ENCODE measurements around the gene A2M. TPM values are rescaled to one million over a fixed set of nuclear protein-coding genes. Genes with fewer than 3 reads are reported as not detected.
A peak's percentile ranks its signal among the peaks of the same experiment; 100 is the strongest.

Gene A2M
- total and polyA plus RNA-seq, 2 of the 13 experiments (the other 11 are each of a cell fraction or from before 2014, with no cell fraction given): 2,807 to 6,551 TPM

DNA sequence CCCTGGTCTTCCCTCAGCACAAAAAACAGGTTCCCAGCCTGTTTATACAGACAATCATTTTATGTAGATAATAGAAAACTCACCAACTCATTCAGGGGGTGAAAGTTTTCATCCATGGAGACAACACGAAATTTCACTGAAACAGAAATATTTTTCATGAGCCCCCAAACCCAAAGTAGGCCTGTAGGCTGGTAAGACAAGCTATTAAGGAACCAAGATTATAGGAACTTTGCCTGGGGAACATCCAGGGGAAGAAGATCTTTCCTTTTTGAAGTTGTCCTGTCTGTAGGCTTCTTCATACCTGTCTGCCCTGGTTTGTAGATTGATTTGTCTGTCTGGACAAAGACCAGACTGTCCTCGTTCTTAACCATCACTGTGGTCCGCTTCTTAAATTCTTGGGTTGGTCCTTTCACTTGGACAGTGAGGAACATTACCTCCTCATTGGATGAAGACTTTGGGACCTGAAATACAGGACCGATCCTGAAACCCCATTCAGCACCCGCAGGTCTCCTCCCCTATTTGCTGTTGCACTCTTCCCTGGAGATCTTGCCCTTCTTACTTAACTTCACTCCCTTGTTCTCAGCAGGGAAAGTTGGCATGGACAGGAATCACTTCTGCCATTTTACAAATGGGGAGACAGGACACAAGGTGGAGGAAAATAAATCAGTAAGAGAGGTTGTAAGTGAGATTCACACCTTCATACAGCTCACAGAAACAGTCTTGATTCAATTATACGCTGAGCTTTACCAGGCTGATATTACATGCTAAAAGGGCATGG lies 3.5 kb downstream of the A2M start:
- DNase-seq (ENCODE audit: low spot score): no peak
- H3K4me2 ChIP-seq (ENCODE audit: low read depth, low read length): peak overlapping the region; percentile 89
- POLR2A ChIA-PET: interaction anchor here (1.4 to 6.9 kb wide), 4 partner anchors 11 to 47 kb away, joined by 3 to 129 read pairs (median 10); no protein-coding TSS in a partner anchor
- FAIRE-seq: no peak
- peaks cover 48% of the 10 kb centered on the region for H3K79me2 ChIP-seq (ENCODE audit: insufficient read depth, low read length)
- peak overlapping the region; percentile 77 to 98 (median 81); a peak in 5 of 6 replicates for H3K4me3 ChIP-seq (replicated peaks in 1 of 3; ENCODE audit: insufficient read depth in 1 of 3, low read depth in 2 of 3, low read length in 3 of 3)
- no peak for ATAC-seq
- WGBS (ENCODE audit: low lambda C conversion rate): 92% methylated on average over 6 of the region's 6 CpGs
- no peaks in the 10 kb centered on the region; a peak in 1 of 5 replicates for H3K27me3 ChIP-seq (ENCODE audit: control insufficient read depth in 1 of 2, insufficient read depth in 2 of 2, low read length in 2 of 2)
- in situ Hi-C loops (cut with HindIII; ENCODE audit: extremely low pct_ligation_motif_present, low pct_unique_long_range_greater_than_20kb) (loop anchor here (10.0 kb wide), 1 partner anchor 163 kb away; no protein-coding TSS in a partner anchor), intact Hi-C loops (cut with micrococcal nuclease; ENCODE audit: unreplicated experiment) (loop anchor here (10.0 kb wide), 2 partner anchors 143 to 173 kb away; no protein-coding TSS in a partner anchor)
- peaks cover 27 to 50% of the 10 kb centered on the region in 2 experiments for H3K36me3 ChIP-seq (replicated peaks in 1 of 2; ENCODE audit: control insufficient read depth in 1 of 2, insufficient read depth in 2 of 2, low read length in 2 of 2)
- H3K4me1 ChIP-seq (ENCODE audit: insufficient read depth, low read length): peaks cover 61% of the 10 kb centered on the region
- no peak overlapping the region for H2AFZ ChIP-seq (ENCODE audit: low read length)
- BruUV-seq (replicated peaks): no TSS peak
- CTCF ChIA-PET (ENCODE audit: low intra/inter-chr PET ratio, low total read pairs): no interaction called here
- H3K9me3 ChIP-seq (ENCODE audit: low read length): no peaks in the 10 kb centered on the region
- H4K20me1 ChIP-seq (ENCODE audit: insufficient read depth, low read length): peaks cover 35% of the 10 kb centered on the region
- H3K27ac ChIP-seq (ENCODE audit: extremely low read length, insufficient read depth, low read length): peak overlapping the region; percentile 90
- peak overlapping the region; percentile 95; the same call in 1 of the 2 replicates for H3K9ac ChIP-seq (ENCODE audit: insufficient read depth, low read depth, low read length)
- TF ChIP-seq RBM22 (optimal IDR thresholded peaks at IDR 0.05; ENCODE audit: low read length) (peak; percentile 96), PITX1 (CRISPR knock-in tag; IDR thresholded peaks at IDR 0.05) (no peak), ZFYVE20 (CRISPR knock-in tag; IDR thresholded peaks at IDR 0.05; ENCODE audit: borderline replicate concordance, low read depth) (no peak), MED1 (CRISPR knock-in tag; IDR thresholded peaks at IDR 0.05) (peak; percentile 28; the same call in 1 of the 2 replicates), TP53 (CRISPR knock-in tag; conservative IDR thresholded peaks at IDR 0.05) (no peak), ZNF383 (CRISPR knock-in tag; IDR thresholded peaks at IDR 0.05; ENCODE audit: borderline replicate concordance) (0 out of 2 replicates have a peak, but pooled peaks have one; percentile 37), ONECUT2 (CRISPR knock-in tag; IDR thresholded peaks at IDR 0.05) (no peak), ZNF879 (CRISPR knock-in tag; IDR thresholded peaks at IDR 0.05) (no peak), ZBTB8A (CRISPR knock-in tag; IDR thresholded peaks at IDR 0.05; ENCODE audit: borderline replicate concordance, low read depth) (0 out of 2 replicates have a peak, but pooled peaks have one; percentile 37), RBFOX2 (IDR thresholded peaks at IDR 0.05; ENCODE audit: low read depth, low read length) (peak; percentile 90), PHF21A (CRISPR knock-in tag; IDR thresholded peaks at IDR 0.05) (no peak), ZNF737 (CRISPR knock-in tag; IDR thresholded peaks at IDR 0.05; ENCODE audit: borderline replicate concordance) (no peak), ZNF10 (CRISPR knock-in tag; IDR thresholded peaks at IDR 0.05; ENCODE audit: borderline replicate concordance, low read depth) (no peak), ZNF841 (CRISPR knock-in tag; IDR thresholded peaks at IDR 0.05; ENCODE audit: borderline replicate concordance) (no peak), ZNF878 (CRISPR knock-in tag; IDR thresholded peaks at IDR 0.05) (peak; percentile 27; the same call in 1 of the 2 replicates), SMAD3 (CRISPR knock-in tag; IDR thresholded peaks at IDR 0.05) (peak; percentile 23; the same call in 1 of the 2 replicates), FOXA1 (IDR thresholded peaks at IDR 0.05) (no peak), FOXA1 (CRISPR knock-in tag; IDR thresholded peaks at IDR 0.05) (no peak)
- TF ChIP-seq, protein P1, sequence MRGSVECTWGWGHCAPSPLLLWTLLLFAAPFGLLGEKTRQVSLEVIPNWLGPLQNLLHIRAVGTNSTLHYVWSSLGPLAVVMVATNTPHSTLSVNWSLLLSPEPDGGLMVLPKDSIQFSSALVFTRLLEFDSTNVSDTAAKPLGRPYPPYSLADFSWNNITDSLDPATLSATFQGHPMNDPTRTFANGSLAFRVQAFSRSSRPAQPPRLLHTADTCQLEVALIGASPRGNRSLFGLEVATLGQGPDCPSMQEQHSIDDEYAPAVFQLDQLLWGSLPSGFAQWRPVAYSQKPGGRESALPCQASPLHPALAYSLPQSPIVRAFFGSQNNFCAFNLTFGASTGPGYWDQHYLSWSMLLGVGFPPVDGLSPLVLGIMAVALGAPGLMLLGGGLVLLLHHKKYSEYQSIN (CRISPR knock-in tag; IDR thresholded peaks at IDR 0.05; ENCODE audit: borderline replicate concordance): no peak
- TF ChIP-seq, protein P2, sequence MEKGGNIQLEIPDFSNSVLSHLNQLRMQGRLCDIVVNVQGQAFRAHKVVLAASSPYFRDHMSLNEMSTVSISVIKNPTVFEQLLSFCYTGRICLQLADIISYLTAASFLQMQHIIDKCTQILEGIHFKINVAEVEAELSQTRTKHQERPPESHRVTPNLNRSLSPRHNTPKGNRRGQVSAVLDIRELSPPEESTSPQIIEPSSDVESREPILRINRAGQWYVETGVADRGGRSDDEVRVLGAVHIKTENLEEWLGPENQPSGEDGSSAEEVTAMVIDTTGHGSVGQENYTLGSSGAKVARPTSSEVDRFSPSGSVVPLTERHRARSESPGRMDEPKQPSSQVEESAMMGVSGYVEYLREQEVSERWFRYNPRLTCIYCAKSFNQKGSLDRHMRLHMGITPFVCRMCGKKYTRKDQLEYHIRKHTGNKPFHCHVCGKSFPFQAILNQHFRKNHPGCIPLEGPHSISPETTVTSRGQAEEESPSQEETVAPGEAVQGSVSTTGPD (CRISPR knock-in tag; IDR thresholded peaks at IDR 0.05): no peak
- TF ChIP-seq, protein P3, sequence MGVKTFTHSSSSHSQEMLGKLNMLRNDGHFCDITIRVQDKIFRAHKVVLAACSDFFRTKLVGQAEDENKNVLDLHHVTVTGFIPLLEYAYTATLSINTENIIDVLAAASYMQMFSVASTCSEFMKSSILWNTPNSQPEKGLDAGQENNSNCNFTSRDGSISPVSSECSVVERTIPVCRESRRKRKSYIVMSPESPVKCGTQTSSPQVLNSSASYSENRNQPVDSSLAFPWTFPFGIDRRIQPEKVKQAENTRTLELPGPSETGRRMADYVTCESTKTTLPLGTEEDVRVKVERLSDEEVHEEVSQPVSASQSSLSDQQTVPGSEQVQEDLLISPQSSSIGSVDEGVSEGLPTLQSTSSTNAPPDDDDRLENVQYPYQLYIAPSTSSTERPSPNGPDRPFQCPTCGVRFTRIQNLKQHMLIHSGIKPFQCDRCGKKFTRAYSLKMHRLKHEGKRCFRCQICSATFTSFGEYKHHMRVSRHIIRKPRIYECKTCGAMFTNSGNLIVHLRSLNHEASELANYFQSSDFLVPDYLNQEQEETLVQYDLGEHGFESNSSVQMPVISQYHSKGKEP (CRISPR knock-in tag; IDR thresholded peaks at IDR 0.05): peak; percentile 41; the same call in 1 of the 2 replicates

Measured in HepG2 (cell line).